GM18508 (cell line): ENCODE results near the gene GIN1.

Experiments
- ATAC-seq: cut with Tn5 transposase; IDR thresholded peaks from one replicate; pipeline ENCODE4 v1.9.1; 2021; ENCODE audit warnings: moderate number of reproducible peaks; ENCODE audit not compliant: insufficient read depth, unreplicated experiment

The GIN1 gene

GRCh38 chr5:103041071-103041676, 78.8 kb downstream of the GIN1 start:
- ATAC-seq: no peak

DNA sequence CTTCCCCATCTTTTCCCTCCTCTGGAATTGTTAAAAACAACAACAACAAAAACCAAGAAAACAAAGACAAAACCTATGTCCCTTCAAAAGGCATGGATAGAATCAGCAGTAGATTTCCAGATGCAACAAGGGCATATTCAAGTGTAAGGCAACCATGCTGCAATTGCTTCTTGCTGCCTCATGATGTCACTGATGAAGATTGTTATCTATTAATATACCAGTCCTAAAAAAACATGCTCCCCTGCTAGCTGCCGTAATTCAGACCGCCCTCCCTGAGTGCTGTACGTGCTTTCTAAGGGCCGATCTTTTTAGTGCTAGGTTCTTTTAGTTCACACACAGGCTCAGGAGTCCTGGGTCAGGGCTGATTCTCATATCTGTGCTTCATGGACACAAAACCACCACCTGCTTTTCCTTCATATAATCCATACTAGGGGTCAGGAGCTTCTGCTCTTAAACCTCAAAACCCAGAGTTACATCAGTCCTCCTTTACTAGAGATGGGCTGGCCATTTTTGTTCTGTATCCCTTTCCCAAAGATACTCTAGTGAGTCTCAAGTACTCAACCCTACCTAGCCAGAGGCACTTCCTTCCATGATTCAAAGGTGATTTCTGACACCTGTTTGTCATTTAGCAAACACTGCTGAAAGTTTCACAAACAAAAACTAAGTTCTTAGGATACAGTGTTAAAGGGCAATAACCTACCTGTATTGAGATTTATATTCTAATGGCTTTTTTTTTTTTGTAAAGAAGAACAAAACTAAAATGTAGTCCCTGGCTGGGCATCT, 82.1 kb downstream of the GIN1 start:
- no peak for ATAC-seq

DNA sequence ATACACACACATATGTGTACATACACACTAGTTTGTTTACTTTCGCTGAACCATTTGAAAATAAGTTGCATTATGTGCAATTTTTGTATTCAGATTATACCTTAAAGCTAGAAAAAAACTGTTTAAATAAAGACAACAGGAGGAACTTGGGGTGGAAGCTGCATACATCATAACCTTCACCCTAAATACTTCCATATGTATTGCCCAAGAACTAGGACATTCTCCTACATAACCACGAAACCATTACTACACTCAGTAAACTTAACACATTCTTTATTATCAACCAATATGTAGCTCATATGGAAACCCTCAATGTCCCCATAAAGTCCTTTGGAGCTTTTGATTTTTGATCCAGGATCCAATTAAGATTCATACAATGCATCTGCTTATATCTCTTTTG, 83.3 kb downstream of the GIN1 start:
- no peak for ATAC-seq
